ENCODE measurements around the gene TMEM106C. TPM values are rescaled to one million over a fixed set of nuclear protein-coding genes. Genes with fewer than 3 reads are reported as not detected.

The TMEM106C gene
- total RNA-seq, 1 experiment from 2014 or later = 281 TPM

DNA sequence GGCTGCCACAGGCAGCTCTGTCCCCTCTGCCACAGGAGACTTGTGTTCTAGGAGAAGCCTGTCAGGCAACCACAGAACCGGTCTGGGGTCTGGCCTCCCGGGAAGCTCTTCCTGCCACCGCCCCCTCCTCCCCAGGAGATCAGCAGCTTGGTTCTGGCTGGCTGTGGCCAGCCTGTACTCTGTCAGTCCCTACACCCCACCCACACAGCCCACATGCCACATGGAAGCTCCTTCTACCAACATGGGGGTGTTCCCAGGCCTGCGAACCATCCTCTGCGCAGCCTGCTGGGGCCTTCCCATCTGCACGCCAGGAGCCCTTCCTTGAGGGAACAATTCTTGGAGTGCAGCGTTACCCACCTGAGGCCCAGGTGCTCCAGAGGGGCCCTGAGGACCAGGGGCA, 16.8 kb downstream of the TMEM106C start:
- Histone ChIP-seq H3K27me3 (replicated peaks; ENCODE audit: control insufficient read depth, insufficient read depth, low read length) (no peaks in the 10 kb centered on the region), H3K9me3 (no peaks in the 10 kb centered on the region), H3K4me1 (no peaks in the 10 kb centered on the region), H3K4me3 (ENCODE audit: low read depth, low read length) (no peak overlapping the region), H3K36me3 (ENCODE audit: control insufficient read depth, insufficient read depth, low read length) (no peaks in the 10 kb centered on the region; the same call in 1 of the 2 replicates)
- H3K27ac Mint-ChIP-seq (ENCODE audit: unreplicated experiment) = no peak overlapping the region
- H3K36me3 Mint-ChIP-seq (ENCODE audit: insufficient read depth, unreplicated experiment) = peaks cover 11% of the 10 kb centered on the region
- TF ChIP-seq CTCF (IDR thresholded peaks at IDR 0.05; ENCODE audit: insufficient read depth in 1 of 2, low read depth in 1 of 2, low read length in 1 of 2, severe bottlenecking in 1 of 2, unreplicated experiment in 1 of 2) = no peak
- H3K4me3 Mint-ChIP-seq (ENCODE audit: unreplicated experiment) = no peak overlapping the region
- no peak for DNase-seq
- no peaks in the 10 kb centered on the region for H3K9me3 Mint-ChIP-seq (ENCODE audit: unreplicated experiment)
- H3K4me1 Mint-ChIP-seq (ENCODE audit: low read depth, unreplicated experiment) = no peaks in the 10 kb centered on the region
- intact Hi-C loops (cut with micrococcal nuclease; ENCODE audit: unreplicated experiment) = no loop called here
- H3K27me3 Mint-ChIP-seq (ENCODE audit: insufficient read depth, unreplicated experiment) = no peaks in the 10 kb centered on the region
- CTCF ChIA-PET = interaction anchor here (0.9 to 1.5 kb wide), 2 partner anchors 10 to 17 kb away, joined by 3 to 5 read pairs; partner anchors contain the start of gene TMEM106C
- no TSS peak for BruUV-seq (replicated peaks)
- POLR2A ChIA-PET = no interaction called here

DNA sequence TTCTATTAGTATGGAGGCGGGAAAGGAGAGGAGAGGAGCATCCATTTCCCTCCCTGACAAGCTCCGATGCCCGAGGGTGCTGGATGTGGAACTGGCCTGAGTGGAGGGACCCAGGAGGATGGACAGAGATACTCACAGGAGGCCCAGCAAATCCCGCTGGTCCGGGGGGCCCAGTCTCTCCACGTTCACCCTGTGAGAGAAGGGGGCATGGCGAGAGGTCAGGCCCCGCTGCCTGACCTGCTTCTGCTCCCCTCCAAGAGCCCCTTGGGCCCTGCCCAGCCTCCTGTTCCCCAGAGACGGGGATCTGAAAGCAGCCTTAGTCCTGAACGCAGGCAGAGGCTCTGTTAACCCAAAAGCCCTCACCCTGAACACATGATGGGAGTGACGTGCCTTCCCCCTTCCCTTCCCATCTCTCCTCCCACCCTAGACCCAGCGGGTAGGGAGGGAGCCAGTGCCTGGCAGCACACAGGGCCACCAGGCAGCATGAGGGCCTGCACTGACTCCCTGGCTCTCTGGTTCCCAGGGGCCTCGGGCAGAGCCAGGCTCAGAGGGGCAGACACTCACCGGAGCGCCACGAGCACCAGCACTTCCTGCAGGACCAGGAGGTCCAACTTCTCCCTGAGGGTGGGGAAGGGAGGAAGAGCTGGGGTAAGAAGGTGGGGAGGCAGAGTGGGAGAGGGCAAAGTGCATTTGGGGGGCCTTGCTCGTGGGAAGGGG, 17.5 kb downstream of the TMEM106C start:
- Mint-ChIP-seq H3K27me3 (ENCODE audit: insufficient read depth, unreplicated experiment) (no peaks in the 10 kb centered on the region), H3K27ac (ENCODE audit: unreplicated experiment) (no peak overlapping the region), H3K9me3 (ENCODE audit: unreplicated experiment) (no peaks in the 10 kb centered on the region), H3K36me3 (ENCODE audit: insufficient read depth, unreplicated experiment) (peaks cover 17% of the 10 kb centered on the region), H3K4me1 (ENCODE audit: low read depth, unreplicated experiment) (no peaks in the 10 kb centered on the region), H3K4me3 (ENCODE audit: unreplicated experiment) (no peak overlapping the region)
- no TSS peak for BruUV-seq (replicated peaks)
- no peak for DNase-seq
- POLR2A ChIA-PET = no interaction called here
- intact Hi-C loops (cut with micrococcal nuclease; ENCODE audit: unreplicated experiment) = no loop called here
- no peaks in the 10 kb centered on the region for H3K4me1 ChIP-seq
- no peak overlapping the region for H3K4me3 ChIP-seq (ENCODE audit: low read depth, low read length)
- H3K9me3 ChIP-seq = no peaks in the 10 kb centered on the region
- TF ChIP-seq CTCF (IDR thresholded peaks at IDR 0.05; ENCODE audit: insufficient read depth in 1 of 2, low read depth in 1 of 2, low read length in 1 of 2, severe bottlenecking in 1 of 2, unreplicated experiment in 1 of 2) = no peak
- H3K36me3 ChIP-seq (ENCODE audit: control insufficient read depth, insufficient read depth, low read length) = no peaks in the 10 kb centered on the region; the same call in 1 of the 2 replicates
- H3K27me3 ChIP-seq (replicated peaks; ENCODE audit: control insufficient read depth, insufficient read depth, low read length) = no peaks in the 10 kb centered on the region
- CTCF ChIA-PET = interaction anchor here (1.2 to 1.5 kb wide), 2 partner anchors 18 to 81 kb away, joined by 4 to 5 read pairs; partner anchors contain the start of gene TMEM106C

- no peak overlapping the region for H3K27ac Mint-ChIP-seq (ENCODE audit: unreplicated experiment)
- Histone ChIP-seq H3K36me3 (ENCODE audit: control insufficient read depth, insufficient read depth, low read length) (no peaks in the 10 kb centered on the region; the same call in 1 of the 2 replicates), H3K4me3 (ENCODE audit: low read depth, low read length) (no peak overlapping the region), H3K9me3 (no peaks in the 10 kb centered on the region), H3K27me3 (replicated peaks; ENCODE audit: control insufficient read depth, insufficient read depth, low read length) (no peaks in the 10 kb centered on the region), H3K4me1 (no peaks in the 10 kb centered on the region)
- H3K27me3 Mint-ChIP-seq (ENCODE audit: insufficient read depth, unreplicated experiment) = no peaks in the 10 kb centered on the region
- BruUV-seq (replicated peaks) = no TSS peak
- CTCF ChIA-PET = interaction anchor here (1.2 kb wide), 1 partner anchor 80 kb away, joined by 4 read pairs; no protein-coding TSS in a partner anchor
- no peaks in the 10 kb centered on the region for H3K4me1 Mint-ChIP-seq (ENCODE audit: low read depth, unreplicated experiment)
- no peaks in the 10 kb centered on the region for H3K9me3 Mint-ChIP-seq (ENCODE audit: unreplicated experiment)
- POLR2A ChIA-PET = no interaction called here
- no peak overlapping the region for H3K4me3 Mint-ChIP-seq (ENCODE audit: unreplicated experiment)
- H3K36me3 Mint-ChIP-seq (ENCODE audit: insufficient read depth, unreplicated experiment) = peaks cover 17% of the 10 kb centered on the region
- DNase-seq = no peak
- intact Hi-C loops (cut with micrococcal nuclease; ENCODE audit: unreplicated experiment) = no loop called here
- no peak for TF ChIP-seq CTCF (IDR thresholded peaks at IDR 0.05; ENCODE audit: insufficient read depth in 1 of 2, low read depth in 1 of 2, low read length in 1 of 2, severe bottlenecking in 1 of 2, unreplicated experiment in 1 of 2)
These were observed 18.3 kb downstream of the TMEM106C start for GRCh38 chr12:47981496-47982260.
